ENCODE measurements around the gene WNT6. TPM values are rescaled to one million over a fixed set of nuclear protein-coding genes. Genes with fewer than 3 reads are reported as not detected.

Gene WNT6
- total and polyA plus RNA-seq, 4 experiments from 2014 or later, result 0.26 TPM; not detected in 3

GRCh38 chr2:218892693-218893348, 33.2 kb downstream of the WNT6 start:
- peak overlapping the region; percentile 94 to 99 (median 98) for H3K27ac Mint-ChIP-seq
- no peaks in the 10 kb centered on the region for H3K9me3 ChIP-seq (ENCODE audit: control insufficient read depth in 1 of 2, low read length in 2 of 2)
- peak overlapping the region; percentile 9 to 61 for H3K4me3 ChIP-seq (ENCODE audit: low read length in 2 of 2)
- peaks cover 40 to 76% (median 50%) of the 10 kb centered on the region in 4 donors for H3K4me1 Mint-ChIP-seq
- POLR2A ChIA-PET (ENCODE audit: partially characterized antibody), result interaction anchor here (0.6 to 10.0 kb wide), 8 partner anchors 12 to 1226 kb away, joined by 3 to 667 read pairs (median 6); partner anchors contain the start of genes CNPPD1, DNPEP, TTLL4 and WNT10A
- no peaks in the 10 kb centered on the region for H3K36me3 ChIP-seq (ENCODE audit: insufficient read depth, low read length)
- no peaks in the 10 kb centered on the region for H3K27me3 Mint-ChIP-seq
- peak; percentile 89 to 96 (median 92) for DNase-seq
- H3K27ac ChIP-seq (ENCODE audit: low read depth, low read length), result peak overlapping the region; percentile 93
- H3K4me1 ChIP-seq (ENCODE audit: insufficient read depth, low read length), result peaks cover 66% of the 10 kb centered on the region
- H3K4me3 Mint-ChIP-seq, result peak overlapping the region; percentile 76 to 87 (median 80)
- H3K9me3 Mint-ChIP-seq, result no peaks in the 10 kb centered on the region
- H3K36me3 Mint-ChIP-seq, result peaks cover 0 to 10% of the 10 kb centered on the region in 2 donors
- no peaks in the 10 kb centered on the region for H3K27me3 ChIP-seq (ENCODE audit: insufficient read depth, low read length)
- CTCF ChIA-PET (ENCODE audit: partially characterized antibody), result interaction anchor here (1.0 to 15.8 kb wide), 3 partner anchors 11 to 45 kb away, joined by 3 to 1167 read pairs (median 6); partner anchors contain the start of gene WNT10A
- intact Hi-C loops (cut with micrococcal nuclease), result loop anchor here (1.0 to 10.0 kb wide), 4 partner anchors 13 to 606 kb away; partner anchors contain the start of genes CNOT9, DNAJB2, USP37 and WNT10A

GRCh38 chr2:218893349-218894150, 33.9 kb downstream of the WNT6 start:
- Histone ChIP-seq H3K36me3 (ENCODE audit: insufficient read depth, low read length) (no peaks in the 10 kb centered on the region), H3K27me3 (ENCODE audit: insufficient read depth, low read length) (no peaks in the 10 kb centered on the region), H3K27ac (ENCODE audit: low read depth, low read length) (peak overlapping the region; percentile 93), H3K4me1 (ENCODE audit: insufficient read depth, low read length) (peaks cover 73% of the 10 kb centered on the region), H3K4me3 (ENCODE audit: low read length in 2 of 2) (peak overlapping the region; percentile 9 to 61), H3K9me3 (ENCODE audit: control insufficient read depth in 1 of 2, low read length in 2 of 2) (no peaks in the 10 kb centered on the region)
- peak overlapping the region; percentile 76 to 87 (median 80) for H3K4me3 Mint-ChIP-seq
- POLR2A ChIA-PET (ENCODE audit: partially characterized antibody), result interaction anchor here (0.6 to 10.0 kb wide), 6 partner anchors 12 to 494 kb away, joined by 3 to 667 read pairs (median 8); partner anchors contain the start of genes DNPEP, TTLL4 and WNT10A
- peaks cover 43 to 81% (median 56%) of the 10 kb centered on the region in 4 donors for H3K4me1 Mint-ChIP-seq
- peaks cover 0 to 1% (median 0%) of the 10 kb centered on the region in 8 donors for H3K9me3 Mint-ChIP-seq
- peak overlapping the region; percentile 94 to 99 (median 98) for H3K27ac Mint-ChIP-seq
- DNase-seq, result peak in 1 of 5 donors; percentile 16
- H3K36me3 Mint-ChIP-seq, result peaks cover 0 to 13% of the 10 kb centered on the region in 2 donors
- H3K27me3 Mint-ChIP-seq, result peaks cover 0 to 1% of the 10 kb centered on the region in 2 donors
- CTCF ChIA-PET (ENCODE audit: partially characterized antibody), result interaction anchor here (1.0 to 15.8 kb wide), 3 partner anchors 12 to 86 kb away, joined by 3 to 1167 read pairs (median 3); partner anchors contain the start of gene WNT10A
- intact Hi-C loops (cut with micrococcal nuclease), result loop anchor here (5.0 to 10.0 kb wide), 3 partner anchors 329 to 606 kb away; partner anchors contain the start of genes CNOT9, DNAJB2 and USP37

GRCh38 chr2:218894151-218894879, 34.7 kb downstream of the WNT6 start:
- no peak for DNase-seq
- Histone ChIP-seq H3K4me3 (ENCODE audit: low read length in 2 of 2) (no peak overlapping the region), H3K36me3 (ENCODE audit: insufficient read depth, low read length) (no peaks in the 10 kb centered on the region), H3K27ac (ENCODE audit: low read depth, low read length) (peak overlapping the region; percentile 93), H3K4me1 (ENCODE audit: insufficient read depth, low read length) (peaks cover 76% of the 10 kb centered on the region), H3K27me3 (ENCODE audit: insufficient read depth, low read length) (no peaks in the 10 kb centered on the region), H3K9me3 (ENCODE audit: control insufficient read depth in 1 of 2, low read length in 2 of 2) (no peaks in the 10 kb centered on the region)
- ChIA-PET CTCF (ENCODE audit: partially characterized antibody) (interaction anchor here (1.1 to 15.8 kb wide), 2 partner anchors 13 to 86 kb away, joined by 3 to 1167 read pairs; partner anchors contain the start of gene WNT10A), POLR2A (ENCODE audit: partially characterized antibody) (interaction anchor here (2.3 to 10.0 kb wide), 3 partner anchors 13 to 184 kb away, joined by 10 to 667 read pairs (median 10); partner anchors contain the start of genes TTLL4 and WNT10A)
- intact Hi-C loops (cut with micrococcal nuclease), result loop anchor here (5.0 to 10.0 kb wide), 3 partner anchors 330 to 607 kb away; partner anchors contain the start of genes CNOT9, DNAJB2 and USP37
- Mint-ChIP-seq H3K27me3 (peaks cover 0 to 1% of the 10 kb centered on the region in 2 donors), H3K9me3 (peaks cover 0 to 2% (median 0%) of the 10 kb centered on the region in 8 donors), H3K36me3 (peaks cover 0 to 13% of the 10 kb centered on the region in 2 donors), H3K4me1 (peaks cover 43 to 80% (median 58%) of the 10 kb centered on the region in 4 donors), H3K27ac (peak overlapping the region; percentile 94 to 99 (median 98)), H3K4me3 (peak overlapping the region; percentile 76 to 87 (median 80))

GRCh38 chr2:218894880-218895157, 35.2 kb downstream of the WNT6 start:
- Mint-ChIP-seq H3K27ac (peak overlapping the region; percentile 94 to 99 (median 98)), H3K36me3 (peaks cover 0 to 13% of the 10 kb centered on the region in 2 donors), H3K4me3 (peak overlapping the region in 5 of 8 donors; percentile 2 to 79 (median 54)), H3K4me1 (peaks cover 43 to 78% (median 57%) of the 10 kb centered on the region in 4 donors), H3K27me3 (peaks cover 1 to 4% of the 10 kb centered on the region in 2 donors), H3K9me3 (peaks cover 0 to 2% (median 0%) of the 10 kb centered on the region in 8 donors)
- H3K27ac ChIP-seq (ENCODE audit: low read depth, low read length), result peak overlapping the region; percentile 93
- intact Hi-C loops (cut with micrococcal nuclease), result loop anchor here (5.0 to 10.0 kb wide), 7 partner anchors 238 to 608 kb away; partner anchors contain the start of genes BCS1L, CNOT9, CNPPD1 and CTDSP1
- no peak for DNase-seq
- no peak overlapping the region for H3K4me3 ChIP-seq (ENCODE audit: low read length in 2 of 2)
- no peaks in the 10 kb centered on the region for H3K9me3 ChIP-seq (ENCODE audit: control insufficient read depth in 1 of 2, low read length in 2 of 2)
- POLR2A ChIA-PET (ENCODE audit: partially characterized antibody), result interaction anchor here (10.0 kb wide), 1 partner anchor 14 kb away, joined by 667 read pairs; the partner anchor contains the start of gene WNT10A
- CTCF ChIA-PET (ENCODE audit: partially characterized antibody), result interaction anchor here (1.1 to 15.8 kb wide), 2 partner anchors 13 to 31 kb away, joined by 3 to 1167 read pairs; partner anchors contain the start of gene WNT10A
- H3K36me3 ChIP-seq (ENCODE audit: insufficient read depth, low read length), result no peaks in the 10 kb centered on the region
- no peaks in the 10 kb centered on the region for H3K27me3 ChIP-seq (ENCODE audit: insufficient read depth, low read length)
- H3K4me1 ChIP-seq (ENCODE audit: insufficient read depth, low read length), result peaks cover 76% of the 10 kb centered on the region

- Histone ChIP-seq H3K27me3 (ENCODE audit: insufficient read depth, low read length) (no peaks in the 10 kb centered on the region), H3K27ac (ENCODE audit: low read depth, low read length) (peak overlapping the region; percentile 93), H3K4me1 (ENCODE audit: insufficient read depth, low read length) (peaks cover 76% of the 10 kb centered on the region), H3K36me3 (ENCODE audit: insufficient read depth, low read length) (no peaks in the 10 kb centered on the region), H3K9me3 (ENCODE audit: control insufficient read depth in 1 of 2, low read length in 2 of 2) (no peaks in the 10 kb centered on the region), H3K4me3 (ENCODE audit: low read length in 2 of 2) (no peak overlapping the region)
- peak overlapping the region; percentile 94 to 99 (median 98) for H3K27ac Mint-ChIP-seq
- H3K4me3 Mint-ChIP-seq, result peak overlapping the region; percentile 59 to 84 (median 77)
- DNase-seq, result no peak
- peaks cover 43 to 78% (median 57%) of the 10 kb centered on the region in 4 donors for H3K4me1 Mint-ChIP-seq
- POLR2A ChIA-PET (ENCODE audit: partially characterized antibody), result interaction anchor here (1.1 to 10.0 kb wide), 4 partner anchors 14 to 679 kb away, joined by 3 to 667 read pairs (median 3); partner anchors contain the start of gene WNT10A
- peaks cover 2 to 4% of the 10 kb centered on the region in 2 donors for H3K27me3 Mint-ChIP-seq
- CTCF ChIA-PET (ENCODE audit: partially characterized antibody), result interaction anchor here (1.1 to 15.8 kb wide), 3 partner anchors 14 to 43 kb away, joined by 3 to 1167 read pairs (median 4); partner anchors contain the start of gene WNT10A
- H3K36me3 Mint-ChIP-seq, result peaks cover 0 to 12% of the 10 kb centered on the region in 2 donors
- H3K9me3 Mint-ChIP-seq, result peaks cover 0 to 2% (median 0%) of the 10 kb centered on the region in 8 donors
- intact Hi-C loops (cut with micrococcal nuclease), result loop anchor here (5.0 to 10.0 kb wide), 6 partner anchors 238 to 498 kb away; partner anchors contain the start of genes BCS1L, CNOT9, CNPPD1 and CTDSP1
Measured at GRCh38 chr2:218895326-218895725, 35.7 kb downstream of the WNT6 start.

Measured in CD4-positive, alpha-beta memory T cell (primary cell).